Astrocyte (in vitro differentiated cells and primary cell): ENCODE data around the gene SUGCT. TPM values are rescaled to one million over a fixed set of nuclear protein-coding genes. Genes with fewer than 3 reads are reported as not detected.

Experiments
- DNase-seq: peaks from one replicate; pipeline ENCODE4 v3.0.0-alpha.2; 2010; ENCODE audit warnings: low read depth
- FAIRE-seq: peaks from 2 replicates; lab custom pipeline; 2011; peaks lifted over from hg19 to GRCh38; lab: Jason Lieb, UNC
- H2AFZ ChIP-seq: 2 replicates; pipeline ENCODE4 v1.6.0; 2012; ENCODE audit warnings: low read depth, low read length, inconsistent platforms
- H3K27ac ChIP-seq: 2 replicates; pipeline ENCODE4 v1.5.1; 2011; ENCODE audit warnings: low read depth, low read length, inconsistent platforms
- H3K27me3 ChIP-seq: 2 replicates; pipeline ENCODE4 v1.6.0; 2011; ENCODE audit warnings: low read length, inconsistent platforms; ENCODE audit not compliant: insufficient read depth
- H3K36me3 ChIP-seq: 2 replicates; pipeline ENCODE4 v1.5.1; 2011; ENCODE audit warnings: low read length, inconsistent platforms; ENCODE audit not compliant: insufficient read depth
- H3K4me1 ChIP-seq: 2 replicates; pipeline ENCODE4 v1.5.1; 2011; ENCODE audit warnings: low read length, inconsistent platforms; ENCODE audit not compliant: insufficient read depth
- H3K4me2 ChIP-seq: 2 replicates; pipeline ENCODE4 v1.6.0; 2012; ENCODE audit warnings: low read length, inconsistent platforms
- H3K4me3 ChIP-seq: 2 replicates; pipeline ENCODE4 v1.5.1; 2011; ENCODE audit warnings: low read depth, mild to moderate bottlenecking, low read length, inconsistent platforms; ENCODE audit not compliant: insufficient read depth
- H3K79me2 ChIP-seq: 2 replicates; pipeline ENCODE4 v1.6.0; 2012; ENCODE audit warnings: mild to moderate bottlenecking, low read length, inconsistent platforms; ENCODE audit not compliant: insufficient read depth
- H3K9ac ChIP-seq: 2 replicates; pipeline ENCODE4 v1.6.0; 2012; ENCODE audit warnings: mild to moderate bottlenecking, low read length, inconsistent platforms
- H3K9me3 ChIP-seq: 2 replicates; pipeline ENCODE4 v1.5.1; 2012; ENCODE audit warnings: low read depth, mild to moderate bottlenecking, low read length, inconsistent platforms; ENCODE audit not compliant: insufficient read depth
- H4K20me1 ChIP-seq: 2 replicates; pipeline ENCODE4 v1.6.0; 2012; ENCODE audit warnings: low read length, inconsistent platforms; ENCODE audit not compliant: insufficient read depth
- H3K27ac Mint-ChIP-seq: one replicate; pipeline ENCODE4 v1.8.0; 2021; ENCODE audit warnings: mild to moderate bottlenecking, mixed read lengths; ENCODE audit not compliant: unreplicated experiment
- H3K27me3 Mint-ChIP-seq: one replicate; pipeline ENCODE4 v1.8.0; 2021; ENCODE audit warnings: low read depth, mixed read lengths; ENCODE audit not compliant: unreplicated experiment
- H3K36me3 Mint-ChIP-seq: one replicate; pipeline ENCODE4 v1.8.0; 2021; ENCODE audit warnings: low read depth, mixed read lengths; ENCODE audit not compliant: unreplicated experiment
- H3K4me1 Mint-ChIP-seq: one replicate; pipeline ENCODE4 v1.8.0; 2021; ENCODE audit warnings: low read depth, mixed read lengths; ENCODE audit not compliant: unreplicated experiment
- H3K4me3 Mint-ChIP-seq: one replicate; pipeline ENCODE4 v1.8.0; 2021; ENCODE audit warnings: mild to moderate bottlenecking, moderate library complexity, mixed read lengths; ENCODE audit not compliant: unreplicated experiment
- H3K9me3 Mint-ChIP-seq: one replicate; pipeline ENCODE4 v1.8.0; 2021; ENCODE audit warnings: mild to moderate bottlenecking, mixed read lengths; ENCODE audit not compliant: unreplicated experiment
- EZH2 ChIP-seq: IDR thresholded peaks from 2 replicates; pipeline ENCODE4 v1.6.1; 2012; ENCODE audit warnings: mild to moderate bottlenecking, low read length, inconsistent platforms; ENCODE audit not compliant: insufficient read depth
- total RNA-seq: library from RNA; stranded (reverse); gene quantifications from 2 replicates; pipeline ENCODE4 v1.2.1, GENCODE V29; 2021
- TF ChIP-seq, protein P1 (sequence below): IDR thresholded peaks from 2 replicates; pipeline ENCODE4 v1.5.1; 2011; ENCODE audit warnings: low read depth, mild to moderate bottlenecking, inconsistent platforms, low read length, moderate library complexity; ENCODE audit not compliant: insufficient read depth

SUGCT gene
- total RNA-seq, 1 donor from 2014 or later: 15.5 TPM

DNA sequence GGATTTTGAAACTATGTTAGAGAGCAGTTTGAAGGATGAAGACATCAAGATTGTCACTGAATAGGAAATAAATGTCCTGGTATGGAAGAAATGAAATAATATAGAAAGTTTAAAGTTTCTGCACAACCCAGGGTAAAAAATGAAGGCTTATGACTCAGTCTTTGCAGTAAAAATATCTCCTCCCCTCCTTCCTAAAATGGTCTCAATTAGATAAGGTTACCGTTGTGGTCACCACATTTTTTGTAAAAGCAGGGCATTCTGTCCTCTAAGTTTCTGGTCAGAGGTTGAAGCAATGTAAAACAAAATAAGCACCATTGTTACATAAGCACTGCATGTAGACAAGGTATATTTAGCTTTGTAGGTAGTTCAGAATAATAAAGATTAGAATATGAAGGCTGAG, 403.5 kb downstream of the SUGCT start:
- Histone ChIP-seq H3K79me2 (no peaks in the 10 kb centered on the region), H3K9ac (no peak overlapping the region), H2AFZ (no peak overlapping the region), H3K27ac (no peak overlapping the region), H3K4me3 (no peak overlapping the region), H3K4me2 (no peak overlapping the region), H3K9me3 (no peaks in the 10 kb centered on the region), H3K4me1 (no peaks in the 10 kb centered on the region), H3K27me3 (no peaks in the 10 kb centered on the region), H3K36me3 (no peaks in the 10 kb centered on the region), H4K20me1 (no peaks in the 10 kb centered on the region)
- Mint-ChIP-seq H3K4me3 (no peak overlapping the region), H3K27ac (no peak overlapping the region), H3K27me3 (no peaks in the 10 kb centered on the region), H3K9me3 (no peaks in the 10 kb centered on the region), H3K36me3 (no peaks in the 10 kb centered on the region), H3K4me1 (peaks cover 7% of the 10 kb centered on the region)
- DNase-seq (peak; percentile 48), FAIRE-seq (no peak)
- TF ChIP-seq EZH2: no peak
- TF ChIP-seq, protein P1, sequence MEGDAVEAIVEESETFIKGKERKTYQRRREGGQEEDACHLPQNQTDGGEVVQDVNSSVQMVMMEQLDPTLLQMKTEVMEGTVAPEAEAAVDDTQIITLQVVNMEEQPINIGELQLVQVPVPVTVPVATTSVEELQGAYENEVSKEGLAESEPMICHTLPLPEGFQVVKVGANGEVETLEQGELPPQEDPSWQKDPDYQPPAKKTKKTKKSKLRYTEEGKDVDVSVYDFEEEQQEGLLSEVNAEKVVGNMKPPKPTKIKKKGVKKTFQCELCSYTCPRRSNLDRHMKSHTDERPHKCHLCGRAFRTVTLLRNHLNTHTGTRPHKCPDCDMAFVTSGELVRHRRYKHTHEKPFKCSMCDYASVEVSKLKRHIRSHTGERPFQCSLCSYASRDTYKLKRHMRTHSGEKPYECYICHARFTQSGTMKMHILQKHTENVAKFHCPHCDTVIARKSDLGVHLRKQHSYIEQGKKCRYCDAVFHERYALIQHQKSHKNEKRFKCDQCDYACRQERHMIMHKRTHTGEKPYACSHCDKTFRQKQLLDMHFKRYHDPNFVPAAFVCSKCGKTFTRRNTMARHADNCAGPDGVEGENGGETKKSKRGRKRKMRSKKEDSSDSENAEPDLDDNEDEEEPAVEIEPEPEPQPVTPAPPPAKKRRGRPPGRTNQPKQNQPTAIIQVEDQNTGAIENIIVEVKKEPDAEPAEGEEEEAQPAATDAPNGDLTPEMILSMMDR: no peak

DNA sequence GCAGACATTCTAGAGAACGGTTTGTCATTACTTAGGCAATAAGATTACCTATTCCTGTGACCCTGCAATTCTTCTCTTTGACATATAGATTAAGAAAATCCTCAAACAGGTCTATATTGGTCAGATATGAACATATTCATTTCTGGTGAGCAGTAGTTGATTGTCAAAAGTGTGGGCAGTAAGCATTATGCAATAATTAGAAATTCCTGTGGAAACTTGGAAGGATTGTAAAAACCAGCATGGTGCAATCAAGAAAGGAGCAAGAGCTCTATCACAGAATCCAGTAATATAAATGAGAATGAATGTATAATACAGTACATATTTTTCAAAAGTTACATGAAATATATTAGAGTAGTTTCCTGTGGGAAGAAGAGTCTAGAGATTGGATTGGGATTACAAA, 406.5 kb downstream of the SUGCT start:
- no peaks in the 10 kb centered on the region for H3K4me1 ChIP-seq
- no peaks in the 10 kb centered on the region for H3K27me3 Mint-ChIP-seq
- no peak overlapping the region for H3K27ac Mint-ChIP-seq
- FAIRE-seq: no peak
- H3K9me3 Mint-ChIP-seq: no peaks in the 10 kb centered on the region
- H3K4me3 Mint-ChIP-seq: no peak overlapping the region
- H4K20me1 ChIP-seq: no peaks in the 10 kb centered on the region
- no peaks in the 10 kb centered on the region for H3K36me3 ChIP-seq
- H3K79me2 ChIP-seq: no peaks in the 10 kb centered on the region
- peak; percentile 53 for DNase-seq
- H3K27ac ChIP-seq: no peak overlapping the region
- no peak overlapping the region for H3K4me2 ChIP-seq
- peaks cover 34% of the 10 kb centered on the region for H3K4me1 Mint-ChIP-seq
- no peaks in the 10 kb centered on the region for H3K9me3 ChIP-seq
- no peak overlapping the region for H3K9ac ChIP-seq
- H3K27me3 ChIP-seq: no peaks in the 10 kb centered on the region
- H3K4me3 ChIP-seq: no peak overlapping the region
- TF ChIP-seq, protein P1: no peak
- no peak for TF ChIP-seq EZH2
- H2AFZ ChIP-seq: no peak overlapping the region
- no peaks in the 10 kb centered on the region for H3K36me3 Mint-ChIP-seq

DNA sequence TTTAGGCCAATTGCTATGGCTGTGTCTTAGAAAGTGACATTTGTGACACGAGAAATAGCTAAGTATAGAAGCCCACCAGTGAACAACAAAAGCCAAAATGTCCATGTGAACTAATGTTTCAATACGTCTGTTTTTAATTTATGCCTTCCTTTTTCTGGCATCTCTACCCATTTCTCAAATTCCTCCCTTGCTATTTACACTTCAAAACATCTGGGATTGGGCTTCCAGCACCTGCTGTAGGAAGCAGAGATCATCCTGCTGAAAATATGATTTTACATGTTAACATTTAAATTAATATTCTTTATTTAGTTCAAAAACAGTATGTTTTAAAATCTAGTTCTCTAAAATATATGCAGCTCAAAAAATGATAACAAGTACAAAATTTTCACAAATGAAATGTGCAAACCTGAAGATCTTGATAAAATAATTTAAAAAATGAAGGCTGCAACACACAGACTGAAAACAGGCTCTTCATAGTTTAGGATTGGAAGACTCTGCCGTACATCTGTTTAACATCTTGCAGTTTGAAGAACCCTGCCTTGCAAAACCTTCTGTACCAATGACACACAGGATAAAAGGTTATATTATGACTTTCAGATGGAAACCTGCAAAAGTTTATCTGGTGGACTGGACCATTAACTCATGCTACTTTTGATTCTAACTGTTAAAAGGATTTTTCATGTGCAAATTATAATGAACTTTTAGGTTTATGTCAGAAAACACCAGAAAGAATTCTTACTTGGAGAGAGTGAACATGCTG, 408.4 kb downstream of the SUGCT start:
- Histone ChIP-seq H3K4me1 (no peaks in the 10 kb centered on the region), H4K20me1 (no peaks in the 10 kb centered on the region), H3K27ac (no peak overlapping the region), H3K36me3 (no peaks in the 10 kb centered on the region), H3K4me3 (no peak overlapping the region), H3K4me2 (no peak overlapping the region), H2AFZ (no peak overlapping the region), H3K9ac (no peak overlapping the region), H3K27me3 (no peaks in the 10 kb centered on the region), H3K79me2 (no peaks in the 10 kb centered on the region), H3K9me3 (no peaks in the 10 kb centered on the region)
- Mint-ChIP-seq H3K4me3 (no peak overlapping the region), H3K4me1 (peaks cover 37% of the 10 kb centered on the region), H3K9me3 (peaks cover 2% of the 10 kb centered on the region), H3K27ac (peak overlapping the region; percentile 1), H3K36me3 (no peaks in the 10 kb centered on the region), H3K27me3 (no peaks in the 10 kb centered on the region)
- FAIRE-seq (no peak), DNase-seq (no peak)
- TF ChIP-seq, protein P1: no peak
- no peak for TF ChIP-seq EZH2
